Breast epithelium (tissue), 4 donors: ENCODE results near the gene SEPHS1. TPM values are rescaled to one million over a fixed set of nuclear protein-coding genes. Genes with fewer than 3 reads are reported as not detected.

ENCODE experiments used
- DNase-seq, 2 donors: peaks; one replicate each; pipeline ENCODE4 v3.0.0-alpha.2; 2019; ENCODE audit warnings: low spot score in 2 of 2
- H3K27ac ChIP-seq, 2 donors: fragments of 200-600 bp; sonication (generic) in 1 of 2; one replicate each; pipeline ENCODE4 v1.5.1; 2016 to 2019; ENCODE audit warnings: mild to moderate bottlenecking in 1 of 2
- H3K27me3 ChIP-seq, 2 donors: fragments of 200-600 bp; sonication (generic) in 1 of 2; one replicate each; pipeline versions ENCODE4 v1.5.1 to v1.6.0; 2017 to 2019; ENCODE audit warnings: control low read depth in 1 of 2, mild to moderate bottlenecking in 1 of 2
- H3K36me3 ChIP-seq: fragments of 200-600 bp; one replicate; pipeline ENCODE4 v1.5.1; 2019
- H3K4me1 ChIP-seq, 2 donors: fragments of 200-600 bp; sonication (generic); one replicate each; pipeline ENCODE4 v1.5.1; 2016 to 2019; ENCODE audit warnings: control low read depth in 1 of 2
- H3K4me3 ChIP-seq, 3 donors: fragments of 200-600 bp; sonication (generic); 1 replicate in 2 of 3; 2 replicates in 1 of 3; pipeline ENCODE4 v1.5.1; 2016 to 2019; ENCODE audit warnings: mild to moderate bottlenecking in 3 of 3, moderate library complexity in 2 of 3
- H3K9me3 ChIP-seq, 2 donors: fragments of 200-600 bp; sonication (generic) in 1 of 2; one replicate each; pipeline ENCODE4 v1.5.1; 2016 to 2019; ENCODE audit warnings: control low read depth in 1 of 2
- CTCF ChIP-seq, 3 donors: fragments of 450-650 bp; IDR thresholded peaks; one replicate each; pipeline ENCODE4 v1.5.1; 2016 to 2017; ENCODE audit warnings: antibody characterized with exemption in 3 of 3, mild to moderate bottlenecking in 3 of 3, moderate library complexity in 3 of 3
- POLR2A ChIP-seq: fragments of 450-650 bp; IDR thresholded peaks from one replicate; pipeline ENCODE4 v1.6.1; 2016; ENCODE audit warnings: antibody characterized with exemption, mild to moderate bottlenecking, moderate library complexity
- POLR2AphosphoS5 ChIP-seq, 3 donors: sonication (generic); formaldehyde crosslinking; IDR thresholded peaks; one replicate each; pipeline ENCODE4 v1.6.1; 2017; ENCODE audit warnings: antibody characterized with exemption in 3 of 3
- intact Hi-C: fragments of 100-400 bp; cut with DNase I; formaldehyde crosslinking; loops from one replicate; pipeline ENCODE4 v1.15.1; 2023; ENCODE audit warnings: low total_unique reads
- total RNA-seq, 3 donors: library from RNA; depleted of rRNA; stranded (reverse); fragments of >200 nt; gene quantifications; one replicate each; pipeline ENCODE4 v1.1.0, GENCODE V29; 2016

SEPHS1 gene
- total RNA-seq, 3 donors from 2014 or later = 33.9 to 53.3 (median 43.6) TPM

- no peaks in the 10 kb centered on the region for H3K36me3 ChIP-seq
- TF ChIP-seq POLR2A (no peak), CTCF (IDR thresholded peaks at IDR 0.05) (no peak), POLR2AphosphoS5 (IDR thresholded peaks at IDR 0.05) (no peak)
- DNase-seq = no peak
Measured at GRCh38 chr10:13321576-13321975, 26.5 kb downstream of the SEPHS1 start.

GRCh38 chr10:13319166-13319565, 28.9 kb downstream of the SEPHS1 start:
- Histone ChIP-seq H3K36me3 (no peaks in the 10 kb centered on the region), H3K9me3 (no peaks in the 10 kb centered on the region), H3K4me3 (no peak overlapping the region), H3K27ac (no peak overlapping the region), H3K27me3 (no peaks in the 10 kb centered on the region), H3K4me1 (no peaks in the 10 kb centered on the region)
- intact Hi-C loops = no loop called here
- DNase-seq = no peak
- TF ChIP-seq CTCF (IDR thresholded peaks at IDR 0.05) (no peak), POLR2AphosphoS5 (IDR thresholded peaks at IDR 0.05) (no peak), POLR2A (no peak)

More at GRCh38 chr10:13321576-13321975, 26.5 kb downstream of the SEPHS1 start:
- Histone ChIP-seq H3K27ac (no peak overlapping the region), H3K27me3 (no peaks in the 10 kb centered on the region), H3K4me1 (no peaks in the 10 kb centered on the region), H3K9me3 (no peaks in the 10 kb centered on the region), H3K4me3 (no peak overlapping the region)
- intact Hi-C loops = no loop called here

- Histone ChIP-seq H3K4me3 (no peak overlapping the region), H3K4me1 (no peaks in the 10 kb centered on the region), H3K27ac (no peak overlapping the region), H3K9me3 (no peaks in the 10 kb centered on the region), H3K27me3 (no peaks in the 10 kb centered on the region), H3K36me3 (no peaks in the 10 kb centered on the region)
- no peak for DNase-seq
- TF ChIP-seq POLR2AphosphoS5 (IDR thresholded peaks at IDR 0.05) = no peak
- TF ChIP-seq POLR2A = no peak
- intact Hi-C loops = no loop called here
Measured at GRCh38 chr10:13317474-13317873, 30.6 kb downstream of the SEPHS1 start.

- intact Hi-C loops = no loop called here
- no peak overlapping the region for H3K27ac ChIP-seq
- no peaks in the 10 kb centered on the region for H3K4me1 ChIP-seq
Measured at GRCh38 chr10:13316635-13317311, 31.3 kb downstream of the SEPHS1 start.

GRCh38 chr10:13315361-13315760, 32.7 kb downstream of the SEPHS1 start:
- Histone ChIP-seq H3K27ac (no peak overlapping the region), H3K4me1 (no peaks in the 10 kb centered on the region), H3K27me3 (no peaks in the 10 kb centered on the region), H3K9me3 (no peaks in the 10 kb centered on the region), H3K4me3 (no peak overlapping the region), H3K36me3 (no peaks in the 10 kb centered on the region)
- intact Hi-C loops = no loop called here
- no peak for DNase-seq
- TF ChIP-seq CTCF (IDR thresholded peaks at IDR 0.05) (no peak), POLR2AphosphoS5 (IDR thresholded peaks at IDR 0.05) (no peak), POLR2A (no peak)

More at GRCh38 chr10:13316635-13317311, 31.3 kb downstream of the SEPHS1 start:
- no peak for DNase-seq
- no peaks in the 10 kb centered on the region for H3K9me3 ChIP-seq
- no peak for TF ChIP-seq POLR2A
- no peak for TF ChIP-seq CTCF (IDR thresholded peaks at IDR 0.05)
- no peak for TF ChIP-seq POLR2AphosphoS5 (IDR thresholded peaks at IDR 0.05)
- no peaks in the 10 kb centered on the region for H3K27me3 ChIP-seq
- H3K4me3 ChIP-seq = no peak overlapping the region
- no peaks in the 10 kb centered on the region for H3K36me3 ChIP-seq
